Ishikawa (cell line): ENCODE results near the gene SCFD2.

ENCODE experiments used
- CEBPB ChIP-seq: IDR thresholded peaks from 2 replicates; pipeline ENCODE4 v1.6.1; 2012
- FOXM1 ChIP-seq: IDR thresholded peaks from 2 replicates; pipeline ENCODE4 v1.6.1; 2012; ENCODE audit warnings: low read depth, borderline replicate concordance
- RAD21 ChIP-seq: IDR thresholded peaks from 2 replicates; pipeline ENCODE4 v1.6.1; 2012; ENCODE audit warnings: low read depth
- YY1 ChIP-seq: IDR thresholded peaks from 2 replicates; pipeline ENCODE4 v1.6.1; 2012; ENCODE audit warnings: low read depth

GRCh38 chr4:52926196-52926974, 439.5 kb downstream of the SCFD2 start:
- TF ChIP-seq RAD21 (no peak), FOXM1 (no peak), CEBPB (no peak), YY1 (no peak)
